NCI-H1694 treated with DMSO at 0.1 percent for 48 hours (cell line): ENCODE measurements around the gene PGAP6.
"Not testable (repeated sequence)": the region's sequence is repeated elsewhere in the genome, so short reads cannot be mapped to it uniquely, and the experiment has no call there.

Experiments
- DNase-seq: peaks from one replicate; lab custom pipeline; 2025; lab: John Stamatoyannopoulos, UW

Gene PGAP6

DNA sequence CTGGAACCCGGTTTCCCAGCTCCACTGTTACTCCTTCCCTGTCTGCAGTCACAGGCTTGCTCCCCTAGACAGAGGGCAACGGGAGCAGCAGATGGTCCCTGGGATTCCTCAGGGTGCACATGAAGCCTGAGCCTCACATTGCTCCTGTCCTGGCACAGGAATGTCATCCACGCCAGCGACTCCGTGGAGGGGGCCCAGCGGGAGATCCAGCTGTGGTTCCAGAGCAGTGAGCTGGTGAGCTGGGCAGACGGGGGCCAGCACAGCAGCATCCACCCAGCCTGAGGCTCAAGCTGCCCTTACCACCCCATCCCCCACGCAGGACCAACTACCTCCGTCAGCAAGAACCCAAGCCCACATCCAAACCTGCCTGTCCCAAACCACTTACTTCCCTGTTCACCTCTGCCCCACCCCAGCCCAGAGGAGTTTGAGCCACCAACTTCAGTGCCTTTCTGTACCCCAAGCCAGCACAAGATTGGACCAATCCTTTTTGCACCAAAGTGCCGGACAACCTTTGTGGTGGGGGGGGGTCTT lies 18.3 kb upstream of the PGAP6 start:
- DNase-seq: no peak

GRCh38 chr16:399340-400019 lies 17.7 kb upstream of the PGAP6 start:
- no peak for DNase-seq

GRCh38 chr16:398561-399339 lies 17.0 kb upstream of the PGAP6 start:
- no peak for DNase-seq

GRCh38 chr16:397736-398332 lies 16.1 kb upstream of the PGAP6 start:
- DNase-seq: peak; percentile 8

DNA sequence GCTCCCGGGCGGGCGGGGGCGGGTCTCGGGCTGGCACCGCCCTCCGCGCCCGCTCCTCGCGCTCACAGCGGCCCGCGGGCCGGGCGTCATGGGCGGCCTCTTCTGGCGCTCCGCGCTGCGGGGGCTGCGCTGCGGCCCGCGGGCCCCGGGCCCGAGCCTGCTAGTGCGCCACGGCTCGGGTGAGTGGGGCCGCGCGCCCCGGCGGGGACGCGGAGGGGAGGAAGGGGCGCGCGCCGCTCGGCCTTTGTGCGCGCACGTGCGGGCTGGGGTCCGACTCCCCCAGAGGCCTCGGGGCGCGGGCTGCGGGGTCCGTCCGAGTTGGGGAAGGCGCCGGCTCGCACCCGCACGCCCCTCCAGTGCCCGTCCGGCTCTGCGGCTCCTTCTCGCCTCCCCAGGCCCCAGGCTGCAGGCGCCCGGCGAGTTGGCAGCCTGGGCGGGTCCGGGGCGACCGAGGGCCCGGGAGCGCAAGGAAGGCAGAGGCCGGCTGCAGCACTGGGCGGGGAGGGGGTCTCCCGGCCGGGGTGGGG lies 15.4 kb upstream of the PGAP6 start, which contains the start of gene NME4:
NME4 (plus strand) TSS at position 65 of the 527 bp plus-strand sequence; CDS start at position 89, 24 bp downstream.
- DNase-seq: no peak

GRCh38 chr16:396605-397004 lies 14.8 kb upstream of the PGAP6 start:
- peak; percentile 51 for DNase-seq

DNA sequence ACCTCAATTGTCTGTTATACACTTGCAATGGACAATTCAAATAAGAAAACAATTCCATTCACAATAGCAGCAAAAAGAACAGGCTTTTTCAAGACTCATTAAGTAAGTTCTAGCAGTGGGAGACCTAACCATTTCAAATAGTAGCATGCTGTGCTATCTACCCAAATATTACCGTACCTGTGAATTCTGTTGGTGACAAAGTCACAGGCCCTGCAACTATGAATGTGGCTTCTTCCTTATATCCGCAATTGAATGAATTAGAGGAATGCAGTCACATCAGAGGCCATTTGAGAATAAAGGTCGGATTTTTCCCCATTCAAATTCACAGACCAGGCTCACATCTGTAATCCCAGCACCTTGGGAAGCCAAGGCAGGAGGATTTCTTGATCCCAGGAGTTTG lies 14.4 kb upstream of the PGAP6 start:
- DNase-seq: no peak

DNA sequence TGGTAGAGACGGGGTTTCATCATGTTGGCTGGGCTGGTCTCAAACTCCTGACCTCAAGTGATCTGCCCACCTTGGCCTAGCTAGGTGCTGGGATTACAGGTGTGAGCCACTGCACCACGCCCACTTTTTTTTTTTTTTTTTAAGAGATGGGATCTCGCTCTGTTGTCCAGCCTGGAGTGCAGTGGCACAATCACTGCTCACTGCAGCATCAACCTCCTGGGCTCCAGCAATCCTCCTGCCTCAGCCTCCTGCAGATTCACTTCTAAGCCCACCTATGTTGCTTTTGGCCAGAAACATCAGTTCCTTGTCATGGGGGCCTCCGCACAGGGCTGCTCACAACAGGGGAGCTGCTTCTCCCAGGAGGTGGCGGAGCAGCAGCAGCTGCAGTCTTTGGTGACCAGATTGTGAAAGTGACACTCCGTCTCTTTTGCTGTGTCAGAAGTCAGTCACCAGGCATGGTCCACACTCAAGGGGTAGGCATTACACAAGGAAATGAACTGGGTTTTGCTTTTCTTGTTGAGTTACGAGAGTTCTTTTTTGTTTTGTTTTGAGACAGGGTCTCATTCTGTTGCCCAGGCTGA lies 10.8 kb upstream of the PGAP6 start:
- no peak for DNase-seq

DNA sequence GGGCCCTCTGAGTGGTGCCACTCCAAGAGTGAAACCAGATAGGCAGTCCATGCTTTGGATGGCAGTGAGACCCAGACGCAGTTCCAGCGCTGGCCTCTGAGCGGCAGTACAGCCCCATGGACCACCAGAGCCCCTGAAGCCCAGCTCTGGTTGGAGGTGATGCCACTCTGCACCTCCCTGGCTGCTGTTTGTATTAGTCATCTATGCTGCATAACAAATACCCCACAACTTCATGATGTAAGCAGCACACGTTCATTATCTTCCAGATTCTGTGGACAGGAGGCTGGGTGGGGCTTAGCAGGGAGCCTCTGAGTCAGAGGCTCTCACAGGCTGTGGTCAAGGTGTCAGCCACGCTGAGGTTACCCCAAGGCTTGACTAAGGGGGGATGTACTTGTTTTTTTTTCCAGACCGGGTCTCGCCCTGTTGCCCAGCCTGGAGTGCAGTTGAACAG lies 10.1 kb upstream of the PGAP6 start:
- DNase-seq: peak; percentile 33

DNA sequence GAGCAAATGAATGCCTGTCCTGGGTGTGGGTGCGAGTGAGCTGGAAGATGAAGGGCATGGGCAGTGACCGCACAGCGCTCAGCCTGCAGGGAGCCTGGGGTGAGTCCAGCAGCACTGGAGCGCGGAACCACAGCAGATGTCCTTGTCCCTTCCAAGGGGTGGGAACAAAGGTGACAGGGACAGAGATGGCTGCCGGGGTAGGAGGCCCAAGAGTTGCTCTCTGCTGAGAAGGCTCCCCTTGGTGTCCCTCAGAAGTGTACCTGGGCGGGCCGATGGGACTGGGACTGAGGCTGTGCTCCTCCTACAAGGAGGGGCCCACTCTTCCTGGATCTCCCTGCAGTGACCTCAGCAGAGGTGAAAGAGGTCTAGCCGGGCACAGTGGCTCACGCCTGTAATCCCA lies 7.6 kb upstream of the PGAP6 start:
- no peak for DNase-seq

GRCh38 chr16:387761-388666 lies 6.2 kb upstream of the PGAP6 start:
- DNase-seq: not testable (repeated sequence)

DNA sequence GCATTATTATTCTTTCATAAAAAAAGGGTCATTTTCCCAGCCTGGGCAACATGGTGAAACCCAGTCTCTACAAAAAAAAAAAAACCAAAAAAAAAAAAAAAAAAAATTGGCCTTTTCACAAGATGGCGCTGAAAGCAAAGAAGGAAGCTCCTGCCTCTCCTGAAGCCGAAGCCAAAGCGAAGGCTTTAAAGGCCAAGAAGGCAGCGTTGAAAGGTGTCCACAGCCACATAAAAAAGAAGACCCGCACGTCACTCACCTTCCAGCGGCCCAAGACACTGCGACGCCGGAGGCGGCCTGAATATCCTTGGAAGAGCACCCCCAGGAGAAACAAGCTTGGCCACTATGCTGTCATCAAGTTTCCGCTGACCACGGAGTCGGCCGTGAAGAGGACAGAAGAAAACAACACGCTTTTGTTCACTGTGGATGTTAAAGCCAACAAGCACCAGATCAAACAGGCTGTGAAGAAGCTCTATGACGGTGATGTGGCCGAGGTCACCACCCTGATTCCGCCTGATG lies 4.9 kb upstream of the PGAP6 start:
- DNase-seq: no peak

GRCh38 chr16:383326-384051 lies 1.7 kb upstream of the PGAP6 start:
- DNase-seq: no peak

GRCh38 chr16:381012-381788 lies 578 bp downstream of the PGAP6 start:
- DNase-seq: no peak

DNA sequence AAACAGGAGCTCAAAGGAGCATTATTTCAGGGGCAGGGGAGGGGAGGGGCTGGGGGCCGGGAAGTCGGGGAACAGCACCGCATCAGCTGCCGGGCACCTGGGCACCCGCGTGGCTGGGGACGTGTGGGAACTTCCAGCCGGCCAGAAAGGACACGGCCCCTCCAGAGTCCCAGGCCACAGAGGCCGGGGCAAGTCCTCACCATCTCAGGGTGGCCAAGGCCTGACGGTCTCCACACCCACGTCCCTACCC lies 1.1 kb downstream of the PGAP6 start:
- no peak for DNase-seq

DNA sequence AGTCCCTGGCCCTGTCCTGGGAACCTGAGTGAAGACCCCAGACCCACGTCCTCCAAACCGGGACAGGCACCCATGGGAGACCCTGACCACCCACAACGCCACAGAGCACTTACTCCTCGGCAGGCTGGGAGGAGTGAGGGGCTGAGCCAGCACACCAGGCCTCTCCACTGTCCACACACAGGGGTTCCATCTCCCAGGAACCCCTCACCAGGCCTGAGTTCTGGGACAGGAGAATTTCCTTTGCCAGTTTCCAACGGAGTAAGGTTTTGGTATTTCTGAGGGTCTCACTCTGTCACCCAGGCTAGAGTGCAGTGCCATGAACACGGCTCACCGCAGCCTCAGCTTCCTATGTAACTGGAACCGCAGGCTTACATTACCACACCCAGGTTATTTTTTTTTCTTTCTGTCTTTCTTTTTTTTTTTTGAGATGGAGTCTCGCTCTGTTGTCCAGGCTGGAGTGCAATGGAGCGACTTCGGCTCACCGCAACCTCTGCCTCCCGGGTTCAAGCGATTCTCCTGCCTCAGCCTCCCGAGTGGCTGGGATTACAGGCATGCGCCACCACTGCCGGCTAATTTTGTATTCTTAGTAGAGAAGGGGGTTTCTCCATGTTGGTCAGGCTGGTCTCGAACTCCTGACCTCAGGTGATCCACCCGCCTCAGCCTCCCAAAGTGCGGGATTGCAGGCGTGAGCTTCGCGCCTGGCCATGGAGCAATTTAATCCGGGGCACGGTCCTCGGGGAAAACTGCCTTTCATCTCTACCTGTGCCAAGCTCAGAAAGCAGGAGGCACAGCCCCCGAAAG lies 1.6 kb downstream of the PGAP6 start:
- no peak for DNase-seq

DNA sequence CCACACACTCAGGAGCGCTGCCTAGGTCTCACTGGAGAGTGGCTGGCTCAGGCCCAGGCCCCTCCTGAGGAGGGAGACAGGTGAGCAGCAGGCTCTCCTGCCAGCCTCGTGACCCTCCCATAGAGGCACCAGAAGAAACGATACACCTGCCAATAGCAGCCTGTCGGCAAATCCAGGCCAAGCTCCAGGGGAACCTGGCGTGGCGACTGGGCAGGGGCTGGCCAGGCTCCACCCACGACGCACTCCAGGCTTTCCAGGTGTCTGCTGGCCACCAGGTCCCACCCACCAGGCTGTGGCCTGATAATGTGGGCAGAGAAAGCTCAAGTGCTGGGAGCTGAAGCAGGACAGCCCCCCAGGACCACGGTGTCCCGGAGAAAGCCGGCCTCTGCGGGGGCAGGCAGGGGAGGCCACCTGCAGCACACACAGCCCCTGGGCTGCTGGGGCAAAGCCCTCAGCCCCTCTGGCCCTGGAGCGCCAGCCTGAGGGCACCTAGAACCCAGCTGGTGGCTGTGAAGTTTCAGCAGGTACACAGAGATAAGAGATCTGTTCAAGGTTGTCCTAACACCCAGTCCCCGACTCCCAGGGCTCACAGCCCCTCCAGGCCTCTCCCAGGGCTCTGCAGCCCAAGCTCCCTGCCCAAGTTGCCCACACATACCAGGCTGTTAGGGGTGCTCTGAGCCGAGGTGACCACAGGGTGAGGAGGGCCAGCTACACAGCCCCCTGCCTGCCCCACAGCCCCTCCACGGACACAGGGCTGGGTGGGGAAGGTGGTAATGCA lies 2.4 kb downstream of the PGAP6 start:
- no peak for DNase-seq

DNA sequence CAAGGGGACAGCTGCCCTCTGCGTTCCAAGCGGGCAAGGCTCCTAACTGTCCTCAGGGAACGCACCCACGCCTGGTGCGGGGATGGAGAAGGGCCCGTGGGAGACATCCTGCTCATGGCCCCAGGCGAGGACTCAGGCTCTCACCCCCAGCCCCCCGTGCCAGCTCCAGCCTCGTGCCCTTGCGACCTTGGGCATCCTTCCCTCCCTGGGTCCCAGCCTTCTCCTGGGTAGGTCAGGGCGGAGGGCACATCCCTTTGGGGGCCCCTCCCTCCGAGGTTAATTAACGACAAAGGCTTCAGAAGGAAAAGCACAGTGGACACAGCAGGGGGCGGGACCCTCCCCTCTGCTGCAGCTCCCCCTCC lies 3.0 kb downstream of the PGAP6 start:
- DNase-seq: no peak
